UCSD-AML1 (cell line): ENCODE data around the gene SETMAR.
"Not testable (repeated sequence)": the region's sequence is repeated elsewhere in the genome, so short reads cannot be mapped to it uniquely, and the experiment has no call there.

Source experiments
- DNase-seq: peaks from one replicate; lab custom pipeline; 2025; ENCODE audit not compliant: unreplicated experiment; lab: John Stamatoyannopoulos, UW

Gene SETMAR

DNA sequence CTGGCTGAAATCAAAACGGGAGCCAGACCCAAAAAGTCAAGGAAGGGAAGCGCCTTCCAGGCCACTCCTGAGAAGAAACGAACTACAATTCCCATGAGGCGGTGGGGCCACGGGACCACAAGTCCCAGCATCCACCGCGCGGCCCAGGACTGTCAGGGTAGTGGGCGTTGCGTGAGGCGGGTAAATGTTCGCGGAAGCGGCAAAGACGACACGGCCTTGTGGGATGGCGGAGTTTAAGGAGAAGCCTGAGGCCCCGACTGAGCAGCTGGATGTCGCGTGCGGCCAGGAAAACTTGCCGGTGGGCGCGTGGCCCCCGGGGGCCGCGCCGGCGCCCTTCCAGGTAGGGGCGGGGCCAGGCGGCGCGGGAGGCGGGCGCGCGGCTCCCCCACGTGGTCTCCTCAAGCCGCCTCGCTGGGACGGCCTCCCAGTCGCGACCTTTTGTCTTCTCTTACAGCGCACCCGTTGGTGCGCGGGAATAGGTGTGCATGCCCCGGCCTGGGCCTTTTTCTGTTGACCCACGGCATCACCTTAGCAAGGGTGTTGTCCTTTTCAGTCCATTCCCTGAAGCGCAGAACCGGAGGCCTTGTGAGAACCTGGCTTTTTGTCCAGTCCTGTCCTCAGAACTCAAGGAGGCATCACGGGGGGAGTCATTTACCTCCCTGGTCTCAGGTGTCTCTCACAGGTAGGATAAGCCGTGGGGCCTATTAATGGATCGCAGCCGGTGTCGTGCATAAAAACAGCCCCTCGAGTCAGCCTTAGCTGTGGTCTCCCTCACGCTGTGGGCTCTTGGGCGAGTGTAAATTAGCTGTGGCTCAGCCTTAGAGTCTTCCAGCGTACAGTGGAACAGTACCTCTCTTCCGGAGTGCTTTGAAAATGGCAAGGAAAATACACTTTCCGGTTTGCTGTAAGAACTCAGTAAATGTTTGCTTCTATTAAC lies at the start of gene SETMAR:
Gene SETMAR, plus strand, starts transcription at position 183 of the 937 bp plus-strand sequence. Its CDS starts 2 bp downstream, at position 185.
- peak; percentile 88 for DNase-seq

DNA sequence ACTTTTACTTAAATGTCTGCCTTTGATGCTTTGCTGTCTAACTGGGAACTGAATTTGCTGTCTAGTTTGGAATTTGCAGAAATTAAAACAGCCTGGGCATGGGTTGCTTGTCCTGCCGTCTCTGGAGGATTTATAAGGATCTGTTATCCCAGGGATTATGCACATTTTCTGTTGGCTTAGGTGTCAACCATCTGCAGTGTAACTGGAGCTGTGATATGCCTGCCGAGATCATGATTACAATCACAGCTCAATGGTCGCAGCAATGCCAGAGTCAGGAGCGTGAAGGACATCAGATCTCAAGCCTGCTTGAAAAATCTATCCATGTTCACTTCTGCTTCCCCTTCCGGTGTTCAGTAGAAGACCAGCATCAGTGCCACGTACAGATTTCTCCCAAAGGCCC lies 41.8 kb upstream of the SETMAR start:
- no peak for DNase-seq

DNA sequence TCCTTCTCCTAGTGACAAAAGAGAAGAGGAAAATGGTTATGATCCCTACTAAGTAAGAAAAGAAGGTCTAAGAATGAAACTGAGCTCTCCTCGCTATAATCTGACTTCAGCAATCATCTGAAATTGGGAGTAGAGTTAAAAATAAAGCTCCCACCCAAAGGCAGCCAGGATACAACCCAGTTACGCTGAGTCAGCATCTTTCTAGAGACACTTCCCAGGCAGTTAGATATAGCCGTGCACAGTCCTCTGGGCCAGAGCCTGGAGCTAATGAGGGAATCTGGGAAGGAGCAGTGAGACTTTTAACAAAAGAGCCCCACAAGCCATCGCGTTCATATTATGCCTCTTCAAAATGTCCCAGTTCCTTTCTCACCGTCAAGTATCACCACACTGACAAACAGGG lies 39.1 kb upstream of the SETMAR start:
- no peak for DNase-seq

DNA sequence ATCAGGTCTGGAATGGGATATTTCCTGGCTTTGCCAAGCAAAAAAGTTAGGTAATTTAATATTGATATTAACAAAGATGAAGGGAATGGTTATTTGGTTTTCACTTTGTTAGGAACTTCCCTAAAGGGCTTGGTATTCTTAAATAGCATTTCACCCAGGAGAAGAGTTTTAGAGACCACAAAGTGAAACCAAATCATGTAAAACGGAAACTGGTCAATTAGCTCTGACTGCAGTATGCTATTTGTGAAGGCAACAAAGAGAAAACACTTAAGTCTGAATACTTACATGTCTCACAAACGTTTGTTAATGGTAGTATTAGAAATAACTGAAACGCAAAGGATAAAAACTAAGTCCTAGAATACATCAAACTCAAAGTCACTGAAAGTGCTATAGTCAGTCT lies 32.4 kb upstream of the SETMAR start:
- no peak for DNase-seq

DNA sequence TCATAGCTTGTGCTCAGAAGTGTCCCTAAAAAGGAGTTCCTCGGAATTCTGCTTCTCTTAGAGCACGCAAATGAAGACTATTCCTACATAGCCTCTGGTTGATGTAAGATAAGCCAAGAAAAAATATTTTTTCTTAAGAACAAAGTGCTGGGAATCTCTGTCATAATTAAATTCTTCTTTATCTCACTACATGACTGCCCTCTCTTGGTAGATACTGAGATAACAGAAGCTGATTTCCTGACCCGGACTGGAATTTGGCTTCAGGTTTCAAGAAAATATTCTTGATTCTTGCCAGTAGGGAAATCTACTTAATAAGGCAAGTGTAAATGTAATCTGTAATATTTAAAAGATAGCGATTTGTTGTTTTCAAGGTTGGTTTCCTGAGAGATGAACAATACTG lies 31.3 kb upstream of the SETMAR start:
- no peak for DNase-seq

DNA sequence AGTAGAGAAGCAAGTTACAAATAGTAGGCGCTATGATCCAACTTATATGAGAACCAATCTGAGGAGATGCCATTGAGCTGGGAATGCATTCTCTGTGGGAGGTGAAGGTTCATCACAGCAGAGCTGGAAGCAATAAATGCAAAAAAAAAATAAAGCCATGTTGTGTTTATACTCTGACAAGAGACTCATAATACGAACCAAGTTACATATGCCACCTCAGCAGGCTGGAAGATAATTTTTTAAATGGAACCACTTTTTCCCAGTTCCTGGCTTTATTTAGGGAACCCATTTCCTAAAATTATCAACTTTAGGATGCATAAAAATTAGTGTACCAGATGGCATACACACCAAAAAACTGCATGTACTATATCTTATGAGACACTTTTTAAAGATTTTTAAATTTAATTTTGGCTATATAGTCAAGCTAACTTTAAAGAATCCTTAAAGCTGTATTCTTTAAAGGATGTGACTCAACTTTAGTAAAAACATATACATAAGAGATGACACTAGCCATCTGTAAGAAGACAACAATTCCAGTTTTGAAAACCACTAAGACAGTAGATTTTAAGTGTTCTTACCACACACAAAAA lies 23.6 kb upstream of the SETMAR start:
- DNase-seq: no peak

DNA sequence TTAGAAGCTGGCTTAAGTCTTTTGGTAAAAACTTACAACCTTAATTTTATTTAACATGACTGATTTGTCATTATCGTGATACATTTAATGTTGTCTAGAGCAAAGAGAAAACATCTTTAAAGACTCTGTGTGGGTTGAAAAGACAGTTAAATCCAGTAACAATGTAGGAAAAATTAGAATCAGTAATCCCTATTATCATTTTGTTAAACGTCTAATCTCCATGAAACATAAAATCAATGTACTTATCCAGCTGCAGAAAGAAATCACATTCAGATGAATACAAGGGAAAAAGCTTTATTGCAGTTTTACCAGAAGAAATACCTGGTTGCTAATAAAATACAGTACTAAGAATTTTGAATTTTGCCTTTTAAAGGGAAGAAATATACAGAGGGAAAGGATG lies 21.2 kb upstream of the SETMAR start:
- DNase-seq: no peak

DNA sequence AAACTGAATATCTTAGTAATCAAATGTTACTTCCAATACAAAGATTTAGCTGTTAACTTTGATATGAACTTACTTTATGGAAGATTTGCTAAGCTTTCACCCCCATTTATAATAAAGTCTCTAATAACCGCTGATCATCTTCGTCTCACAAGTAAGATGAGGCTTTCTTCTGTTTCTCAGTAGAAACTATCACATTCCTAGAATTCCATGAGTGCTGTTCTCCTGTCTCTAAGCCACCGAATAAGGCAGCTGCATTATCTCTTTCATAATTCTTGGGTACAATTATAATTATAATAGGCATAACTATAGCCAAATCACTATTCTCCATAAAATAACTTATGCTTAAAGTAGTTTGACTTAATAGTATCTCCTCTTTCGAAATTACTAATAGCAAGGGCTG lies 18.3 kb upstream of the SETMAR start:
- no peak for DNase-seq

DNA sequence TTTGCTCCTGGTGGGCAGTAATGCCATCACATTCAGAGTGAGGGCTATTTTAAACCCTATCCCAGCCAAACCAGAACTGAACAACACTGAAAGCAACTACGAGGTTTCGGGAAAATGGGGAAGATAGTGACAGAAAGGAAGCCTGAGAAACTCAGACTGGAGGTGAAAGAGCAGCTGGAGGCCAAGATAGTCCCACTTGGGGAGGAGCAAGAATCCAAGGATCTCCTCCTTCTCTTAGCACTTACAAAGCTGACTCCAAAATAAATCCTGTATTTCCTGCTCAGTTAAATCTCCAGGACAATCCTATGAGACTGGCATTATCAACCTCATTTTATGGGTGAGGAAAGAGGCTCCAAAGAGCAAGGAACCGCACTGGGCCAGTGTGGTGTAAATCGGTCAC lies 14.1 kb upstream of the SETMAR start:
- DNase-seq: no peak

DNA sequence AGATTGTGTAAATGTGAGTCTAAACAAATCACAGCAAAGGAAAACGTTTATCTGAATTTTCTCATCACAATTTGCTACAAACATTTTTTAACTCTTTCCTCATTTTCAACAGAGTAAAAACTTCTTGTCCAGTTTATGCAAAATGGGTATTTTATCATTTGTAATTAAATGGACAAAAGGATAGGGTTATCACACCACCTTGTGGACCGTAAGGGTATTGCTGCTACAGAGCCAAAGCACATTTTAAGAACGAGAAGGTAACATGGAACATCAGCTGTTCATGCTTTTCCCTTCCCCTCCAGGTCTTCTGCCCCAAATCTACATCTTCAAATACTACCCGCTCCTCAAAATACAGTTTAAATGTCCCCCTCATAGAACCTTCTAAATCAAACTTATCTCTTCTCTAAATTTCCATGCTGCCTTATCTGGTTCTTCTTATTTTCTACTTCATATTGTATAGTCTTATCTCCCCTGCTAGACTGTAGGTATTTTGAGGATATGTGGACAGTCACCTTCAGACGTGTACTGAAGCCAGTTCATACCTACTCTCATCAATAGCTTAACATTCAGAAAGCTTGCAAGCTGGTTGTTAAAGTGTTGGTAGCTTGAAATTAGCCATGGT lies 12.8 kb upstream of the SETMAR start:
- DNase-seq: no peak

DNA sequence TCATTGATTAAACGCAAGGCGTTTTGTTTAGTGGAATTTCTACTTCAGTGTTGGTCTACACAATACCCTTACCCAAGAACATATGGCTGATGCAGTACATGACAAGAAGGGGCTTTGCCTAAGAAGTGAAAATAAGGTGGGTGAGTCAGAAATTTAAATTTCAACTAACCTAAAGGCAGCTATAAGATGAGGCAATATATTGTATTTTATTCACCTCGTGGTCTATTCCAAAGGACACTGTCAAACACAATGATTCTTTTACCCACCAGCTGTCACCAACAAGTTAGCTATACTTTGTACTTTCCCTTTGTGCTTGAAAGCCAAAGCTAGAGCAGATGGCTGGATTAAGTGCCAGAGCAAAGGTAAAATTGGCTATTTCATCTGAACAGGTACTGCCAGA lies 10.9 kb upstream of the SETMAR start:
- DNase-seq: no peak

DNA sequence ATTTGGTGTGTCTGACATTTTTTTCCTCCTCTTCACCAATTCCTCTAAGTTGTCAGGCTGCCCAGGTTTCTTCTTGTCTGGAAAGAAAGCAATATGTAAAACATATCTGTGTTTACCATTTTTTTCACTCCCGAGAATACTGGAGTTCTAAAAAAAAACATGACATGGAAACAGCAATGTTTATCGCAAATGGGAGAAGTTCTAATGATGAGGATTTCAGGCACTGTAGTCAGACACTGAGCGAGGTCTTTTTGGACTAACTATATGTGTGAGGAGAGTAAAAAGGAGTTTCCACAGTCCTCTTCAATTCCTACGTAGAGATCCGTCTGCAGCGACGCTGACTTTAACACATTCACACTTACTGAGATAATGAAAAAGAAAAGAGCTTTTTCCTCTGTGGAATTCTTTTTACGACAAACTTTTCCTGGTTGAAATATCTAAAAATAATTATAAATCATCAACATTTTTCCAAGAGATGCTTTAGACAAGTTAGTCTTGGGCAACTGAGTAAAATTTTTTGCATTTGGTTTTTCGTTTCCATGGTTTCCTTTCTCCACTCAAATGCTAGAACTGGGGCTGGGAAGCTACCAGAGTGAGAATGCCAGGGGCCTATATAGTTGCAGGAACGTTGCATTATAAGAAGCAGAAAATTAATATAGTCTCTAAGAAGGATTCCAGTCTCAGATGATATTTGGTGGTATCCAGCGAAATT lies 8.4 kb upstream of the SETMAR start:
- DNase-seq: no peak

DNA sequence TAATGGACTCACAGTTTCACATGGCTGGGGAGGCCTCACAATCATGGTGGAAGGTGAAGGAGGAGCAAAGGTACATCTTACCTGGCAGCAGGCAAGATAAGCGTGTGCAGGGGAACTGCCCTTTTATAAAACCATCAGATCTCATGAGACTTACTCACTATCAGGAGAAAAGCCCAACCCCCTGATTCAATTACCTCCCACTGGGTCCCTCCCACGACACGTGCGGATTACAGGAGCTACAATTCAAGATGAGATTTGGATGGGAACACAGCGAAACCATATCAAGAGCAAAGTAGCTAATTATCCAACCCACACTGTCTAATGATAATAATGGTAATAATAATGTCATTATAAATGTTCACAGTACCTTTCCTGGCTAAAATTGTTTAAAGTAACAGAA lies 6.7 kb upstream of the SETMAR start:
- not testable (repeated sequence) for DNase-seq

DNA sequence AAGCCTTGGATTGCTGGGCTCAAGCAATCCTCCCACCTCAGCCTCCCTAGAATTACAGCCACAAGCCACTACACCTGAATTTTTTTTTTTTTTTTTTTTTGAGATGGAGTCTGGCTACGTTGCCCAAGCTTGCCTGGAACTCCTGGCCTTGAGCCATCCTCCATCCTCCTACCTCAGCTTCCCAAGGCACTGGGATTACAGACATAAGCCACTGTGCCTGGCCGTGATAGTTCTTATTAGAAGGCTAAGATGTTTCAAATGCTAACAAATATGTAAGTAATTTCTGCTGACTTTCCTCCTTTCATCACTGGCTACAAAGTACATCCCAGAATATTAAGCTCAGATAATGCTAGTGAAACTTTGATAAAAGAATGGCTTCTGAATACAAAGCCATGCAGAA lies 5.7 kb upstream of the SETMAR start:
- no peak for DNase-seq

DNA sequence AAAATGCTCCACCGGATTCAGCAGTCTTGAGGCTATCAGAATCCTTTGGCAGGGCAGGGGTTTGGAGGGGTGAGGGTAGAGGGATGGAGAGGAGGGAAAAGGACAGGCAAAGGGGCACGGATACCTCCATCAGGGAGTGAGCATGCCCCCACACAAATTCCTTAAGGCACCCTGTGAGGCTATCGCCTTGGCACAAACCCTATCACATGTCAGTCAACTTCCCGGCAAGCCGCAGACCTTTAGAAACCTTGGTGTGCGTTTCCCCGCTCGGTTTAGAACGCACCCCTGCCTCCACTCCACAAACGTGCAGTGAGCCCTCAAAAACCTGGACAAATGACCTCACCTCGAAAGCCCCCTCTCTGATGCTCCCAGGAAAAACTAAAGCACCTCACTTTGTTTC lies 422 bp upstream of the SETMAR start:
- DNase-seq: no peak

DNA sequence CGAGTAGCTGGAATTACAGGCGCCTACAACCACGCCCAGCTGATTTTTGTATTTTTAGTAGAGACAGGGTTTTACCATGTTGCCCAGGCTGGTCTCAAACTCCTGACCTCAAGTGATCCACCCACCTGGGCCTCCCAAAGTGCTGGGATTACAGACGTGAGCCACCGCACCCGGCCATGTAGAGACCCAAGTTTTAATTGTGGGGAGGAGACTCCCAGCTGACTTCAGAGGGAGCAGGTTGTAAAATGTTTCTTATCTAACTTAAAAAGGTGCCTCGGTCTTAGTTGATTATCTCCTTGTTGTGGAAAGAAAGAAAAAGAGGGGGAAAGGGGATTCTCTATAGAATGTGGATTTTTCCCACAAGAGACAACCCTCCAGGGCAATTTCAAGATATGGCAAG lies 2.0 kb downstream of the SETMAR start:
- DNase-seq: not testable (repeated sequence)

DNA sequence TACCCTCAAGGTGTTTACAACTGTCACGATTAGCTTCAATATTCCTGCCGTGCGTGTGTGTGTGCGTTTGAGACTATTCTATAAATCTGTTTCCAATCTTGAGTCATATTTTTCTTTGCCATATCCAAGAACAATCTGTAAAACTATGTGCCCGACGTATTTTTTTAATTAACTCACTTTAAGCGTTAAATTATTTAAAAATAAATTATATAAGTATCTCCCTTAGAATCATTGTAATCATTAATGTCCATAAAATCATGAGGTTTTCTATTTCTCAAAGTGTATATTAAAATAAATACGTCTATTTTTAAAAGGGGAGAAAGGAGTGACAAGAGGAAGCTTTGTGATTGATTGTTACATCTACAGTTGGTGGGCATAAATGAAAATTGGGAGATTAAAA lies 2.9 kb downstream of the SETMAR start:
- DNase-seq: no peak

DNA sequence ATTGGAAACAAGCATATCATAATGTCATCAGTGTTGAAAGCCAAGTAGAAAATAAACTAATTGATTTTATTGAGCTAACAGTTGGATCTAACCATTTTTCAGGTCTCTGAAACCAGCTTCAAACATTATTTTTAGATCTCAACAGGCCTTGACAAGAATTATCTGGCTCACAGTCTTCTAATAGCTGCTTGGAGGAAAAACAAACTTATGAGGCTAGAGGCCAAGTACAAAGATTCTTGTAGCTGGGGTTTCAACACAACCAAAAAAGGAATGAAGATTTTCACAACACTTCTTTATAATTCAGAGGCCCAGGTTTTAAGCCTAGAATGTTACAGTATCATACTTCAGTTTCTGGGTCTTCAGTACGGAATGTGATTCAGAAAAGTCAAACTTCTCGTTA lies 3.7 kb downstream of the SETMAR start:
- DNase-seq: no peak

DNA sequence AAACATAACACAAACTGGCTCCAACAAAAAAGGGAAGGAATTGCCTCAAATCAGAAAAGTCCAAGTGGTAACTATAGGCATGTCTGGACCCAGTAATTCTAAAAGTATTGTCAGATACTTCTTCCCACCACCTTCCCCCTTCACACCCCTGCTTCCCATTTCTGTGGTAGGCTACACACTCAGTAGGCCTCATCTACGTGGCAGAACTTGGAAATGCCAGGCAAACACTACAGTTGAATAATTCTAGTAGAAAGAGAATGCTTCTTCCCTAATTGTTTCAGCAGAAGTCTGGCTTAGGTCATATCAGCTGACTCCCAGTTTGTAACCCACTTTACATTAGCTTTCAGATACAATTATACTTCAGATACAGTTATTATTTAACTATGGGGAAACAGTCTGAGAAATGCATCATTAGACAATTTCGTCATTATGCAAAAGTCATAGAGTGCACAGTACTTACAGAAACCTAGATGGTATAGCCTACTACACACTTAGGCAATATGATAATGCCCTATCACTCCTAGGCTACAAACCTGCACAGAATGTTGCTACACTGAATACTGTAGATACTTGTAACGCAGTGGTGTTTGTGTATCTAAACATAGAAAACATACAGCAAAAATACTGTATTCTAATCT lies 6.4 kb downstream of the SETMAR start:
- no peak for DNase-seq

DNA sequence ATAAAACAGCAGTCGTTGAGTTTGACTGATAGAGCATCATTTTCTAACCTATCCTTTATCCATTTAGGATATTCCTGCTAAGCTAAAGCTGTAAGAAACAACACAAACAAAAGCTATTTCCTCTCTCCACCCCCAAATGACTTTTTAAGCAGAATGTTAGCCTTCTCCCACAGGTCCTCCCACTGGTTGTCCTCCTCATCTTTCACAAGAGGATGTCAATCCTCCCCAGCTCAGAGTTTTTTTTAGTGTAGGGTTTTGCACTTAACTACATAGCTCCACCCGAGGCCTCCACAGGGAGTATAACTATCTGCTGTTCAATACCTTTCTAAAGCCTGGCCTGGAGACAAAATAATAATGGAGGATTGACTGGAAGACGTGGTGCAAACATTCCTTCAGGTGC lies 7.8 kb downstream of the SETMAR start:
- DNase-seq: no peak

DNA sequence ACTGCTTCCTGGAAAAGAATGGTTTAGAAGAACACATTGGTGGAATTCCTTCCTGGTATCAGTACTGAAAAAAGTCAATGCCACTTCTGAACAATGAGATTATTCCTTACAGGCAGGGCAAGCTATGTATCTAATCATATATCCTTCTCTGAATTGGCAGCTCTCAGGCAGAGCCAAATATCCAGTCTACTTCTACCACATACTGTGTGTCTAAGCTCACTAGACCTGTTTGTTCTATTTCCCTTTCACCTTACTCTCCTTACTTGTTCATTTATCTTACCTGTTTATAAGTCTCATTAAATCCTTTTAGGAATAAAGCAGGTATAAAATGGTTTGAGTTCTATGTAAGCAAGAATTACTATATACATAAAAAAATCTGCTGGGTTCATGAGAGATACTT lies 8.3 kb downstream of the SETMAR start:
- DNase-seq: no peak
